ENCODE results near the gene IL21. TPM values are rescaled to one million over a fixed set of nuclear protein-coding genes. Genes with fewer than 3 reads are reported as not detected.
A peak's percentile ranks its signal among the peaks of the same experiment; 100 is the strongest.

The IL21 gene
- total and polyA plus RNA-seq, 2 donors (not counting 1 experiment from before 2014, with no cell fraction given) = not detected

DNA sequence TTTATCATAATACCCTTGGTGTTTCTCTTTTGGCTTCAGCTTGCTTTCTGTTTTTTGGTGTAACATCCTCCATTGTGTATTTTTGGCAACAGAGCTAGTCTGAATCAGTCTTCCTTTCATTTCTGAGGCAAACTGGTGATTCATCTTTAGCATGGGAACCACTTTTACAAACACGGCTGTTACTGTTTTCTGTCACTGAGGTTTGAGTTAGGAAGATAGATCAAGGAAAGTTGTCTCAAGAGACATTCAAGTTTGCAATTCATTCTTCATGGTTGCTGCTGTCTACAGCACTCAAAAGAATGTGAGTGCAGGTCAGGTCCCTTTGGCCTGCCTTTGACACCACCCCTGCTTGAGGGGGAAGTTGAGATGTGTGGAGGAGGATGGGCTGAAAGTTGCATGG is 36.3 kb downstream of the IL21 start:
- DNase-seq (ENCODE audit: low read depth in 2 of 2) = peak; percentile 78 to 84
- peaks cover 2% of the 10 kb centered on the region for H3K4me1 ChIP-seq (ENCODE audit: control insufficient read depth, extremely low read depth, insufficient read depth, low read length)
- no peaks in the 10 kb centered on the region for H3K27me3 ChIP-seq (ENCODE audit: control insufficient read depth, insufficient read depth, low read length)
- no peaks in the 10 kb centered on the region for H3K9me3 ChIP-seq (ENCODE audit: control insufficient read depth, insufficient read depth, low read depth, low read length)
- no peaks in the 10 kb centered on the region for H4K20me1 ChIP-seq (ENCODE audit: control insufficient read depth, extremely low read depth, insufficient read depth, low read length)
- no peak overlapping the region for H3K4me3 ChIP-seq (replicated peaks in 1 of 4; ENCODE audit: control extremely low read depth in 1 of 4, insufficient read depth in 1 of 4, low read depth in 3 of 4, low read length in 4 of 4)
- no peak overlapping the region for H3K27ac ChIP-seq (ENCODE audit: insufficient read depth, low read length)
- no peak overlapping the region for H3K9ac ChIP-seq (ENCODE audit: insufficient read depth, low read length)
- no peak overlapping the region for H3K4me2 ChIP-seq (ENCODE audit: extremely low read depth, insufficient read depth, low read length)
- H3K79me2 ChIP-seq (ENCODE audit: control insufficient read depth, insufficient read depth, low read length) = no peaks in the 10 kb centered on the region
- H3K36me3 ChIP-seq (ENCODE audit: control insufficient read depth, insufficient read depth, low read length) = no peaks in the 10 kb centered on the region
- TF ChIP-seq EZH2 (IDR thresholded peaks at IDR 0.05; ENCODE audit: low read length, missing control alignments) = no peak
- TF ChIP-seq, protein P1, sequence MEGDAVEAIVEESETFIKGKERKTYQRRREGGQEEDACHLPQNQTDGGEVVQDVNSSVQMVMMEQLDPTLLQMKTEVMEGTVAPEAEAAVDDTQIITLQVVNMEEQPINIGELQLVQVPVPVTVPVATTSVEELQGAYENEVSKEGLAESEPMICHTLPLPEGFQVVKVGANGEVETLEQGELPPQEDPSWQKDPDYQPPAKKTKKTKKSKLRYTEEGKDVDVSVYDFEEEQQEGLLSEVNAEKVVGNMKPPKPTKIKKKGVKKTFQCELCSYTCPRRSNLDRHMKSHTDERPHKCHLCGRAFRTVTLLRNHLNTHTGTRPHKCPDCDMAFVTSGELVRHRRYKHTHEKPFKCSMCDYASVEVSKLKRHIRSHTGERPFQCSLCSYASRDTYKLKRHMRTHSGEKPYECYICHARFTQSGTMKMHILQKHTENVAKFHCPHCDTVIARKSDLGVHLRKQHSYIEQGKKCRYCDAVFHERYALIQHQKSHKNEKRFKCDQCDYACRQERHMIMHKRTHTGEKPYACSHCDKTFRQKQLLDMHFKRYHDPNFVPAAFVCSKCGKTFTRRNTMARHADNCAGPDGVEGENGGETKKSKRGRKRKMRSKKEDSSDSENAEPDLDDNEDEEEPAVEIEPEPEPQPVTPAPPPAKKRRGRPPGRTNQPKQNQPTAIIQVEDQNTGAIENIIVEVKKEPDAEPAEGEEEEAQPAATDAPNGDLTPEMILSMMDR (conservative IDR thresholded peaks at IDR 0.05 in 1 of 2, IDR thresholded peaks at IDR 0.05 in 1 of 2; ENCODE audit: low read depth in 1 of 2, low read length in 2 of 2) = no peak
- no peak overlapping the region for H2AFZ ChIP-seq (ENCODE audit: low read length)

DNA sequence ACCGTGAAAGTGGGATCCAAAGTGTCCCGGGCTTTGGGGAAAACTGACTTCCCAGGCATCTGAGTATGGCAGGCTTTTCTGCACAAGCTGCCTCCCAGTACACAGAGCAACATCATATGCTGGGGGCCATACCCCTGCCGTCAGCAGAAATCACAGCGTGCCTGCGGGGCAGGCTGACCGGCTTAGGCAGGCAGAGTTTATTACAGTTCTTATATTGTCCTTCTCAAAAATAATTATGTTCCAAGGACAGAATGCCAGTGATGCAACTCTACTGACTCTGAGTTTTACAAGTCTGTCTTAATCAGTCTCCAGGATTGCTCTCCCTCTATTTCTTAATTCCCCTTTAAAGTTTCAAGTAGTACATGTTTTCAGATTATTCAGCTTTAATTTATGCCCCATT is 37.0 kb downstream of the IL21 start:
- Histone ChIP-seq H3K79me2 (ENCODE audit: control insufficient read depth, insufficient read depth, low read length) (no peaks in the 10 kb centered on the region), H2AFZ (ENCODE audit: low read length) (no peak overlapping the region), H3K4me1 (ENCODE audit: control insufficient read depth, extremely low read depth, insufficient read depth, low read length) (peaks cover 2% of the 10 kb centered on the region), H3K27ac (ENCODE audit: insufficient read depth, low read length) (no peak overlapping the region), H3K4me2 (ENCODE audit: extremely low read depth, insufficient read depth, low read length) (no peak overlapping the region), H3K27me3 (ENCODE audit: control insufficient read depth, insufficient read depth, low read length) (no peaks in the 10 kb centered on the region), H3K9ac (ENCODE audit: insufficient read depth, low read length) (no peak overlapping the region), H4K20me1 (ENCODE audit: control insufficient read depth, extremely low read depth, insufficient read depth, low read length) (no peaks in the 10 kb centered on the region), H3K36me3 (ENCODE audit: control insufficient read depth, insufficient read depth, low read length) (no peaks in the 10 kb centered on the region), H3K4me3 (replicated peaks in 1 of 4; ENCODE audit: control extremely low read depth in 1 of 4, insufficient read depth in 1 of 4, low read depth in 3 of 4, low read length in 4 of 4) (no peak overlapping the region), H3K9me3 (ENCODE audit: control insufficient read depth, insufficient read depth, low read depth, low read length) (no peaks in the 10 kb centered on the region)
- DNase-seq (ENCODE audit: low read depth in 2 of 2) = peak in 1 of 2 donors; percentile 72
- no peak for TF ChIP-seq EZH2 (IDR thresholded peaks at IDR 0.05; ENCODE audit: low read length, missing control alignments)
- TF ChIP-seq, protein P1 (conservative IDR thresholded peaks at IDR 0.05 in 1 of 2, IDR thresholded peaks at IDR 0.05 in 1 of 2; ENCODE audit: low read depth in 1 of 2, low read length in 2 of 2) = no peak

DNA sequence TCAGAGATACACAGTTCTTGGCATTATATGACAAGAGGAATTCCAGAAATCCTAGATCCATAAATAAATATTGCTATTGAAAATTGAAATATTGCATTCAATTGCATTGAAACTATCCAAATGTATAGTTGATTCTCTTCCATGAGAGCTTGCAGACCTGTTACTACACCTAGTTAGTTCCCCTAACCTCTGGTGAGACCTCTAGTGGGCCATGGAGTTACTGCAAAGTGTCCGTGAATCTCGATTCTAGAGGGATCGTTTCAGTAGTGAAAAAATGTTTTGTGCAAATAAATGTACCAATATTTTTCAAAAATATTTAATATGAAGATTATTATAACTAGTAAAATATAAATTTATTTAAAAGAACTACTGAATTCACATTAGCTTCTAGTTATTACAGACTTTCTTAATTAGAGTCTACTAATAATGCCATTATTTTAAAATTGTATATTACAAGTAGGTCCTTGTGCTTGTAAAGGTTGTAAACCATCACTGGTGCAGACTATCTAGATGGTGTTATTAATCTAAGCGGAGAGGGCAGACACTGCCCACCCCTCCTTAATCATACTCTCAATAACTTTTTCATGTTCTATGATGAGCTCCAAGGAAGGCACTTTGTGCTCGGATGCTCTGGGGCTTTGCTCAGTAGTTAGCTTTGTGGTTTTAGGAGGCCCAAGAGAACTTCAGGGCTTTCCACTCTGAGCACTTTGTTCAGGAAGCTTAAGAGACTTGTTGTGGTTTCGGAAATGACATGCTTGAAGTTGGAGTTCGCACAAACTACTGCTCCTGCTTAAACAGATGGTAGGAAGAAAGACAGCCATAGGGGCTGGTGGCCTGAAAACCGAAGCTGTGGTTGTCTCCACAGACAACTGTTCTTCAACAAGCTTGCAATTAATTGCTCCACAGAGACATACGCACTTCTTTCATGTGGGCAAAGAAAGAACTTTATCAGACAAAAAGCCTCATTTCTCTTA is 42.8 kb downstream of the IL21 start:
- H3K4me2 ChIP-seq (ENCODE audit: extremely low read depth, insufficient read depth, low read length) = no peak overlapping the region
- H3K4me1 ChIP-seq (ENCODE audit: control insufficient read depth, extremely low read depth, insufficient read depth, low read length) = no peaks in the 10 kb centered on the region
- H3K27ac ChIP-seq (ENCODE audit: insufficient read depth, low read length) = no peak overlapping the region
- no peaks in the 10 kb centered on the region for H3K79me2 ChIP-seq (ENCODE audit: control insufficient read depth, insufficient read depth, low read length)
- H4K20me1 ChIP-seq (ENCODE audit: control insufficient read depth, extremely low read depth, insufficient read depth, low read length) = no peaks in the 10 kb centered on the region
- no peak overlapping the region for H2AFZ ChIP-seq (ENCODE audit: low read length)
- H3K9me3 ChIP-seq (ENCODE audit: control insufficient read depth, insufficient read depth, low read depth, low read length) = no peaks in the 10 kb centered on the region
- peak; percentile 16 to 45 for DNase-seq (ENCODE audit: low read depth in 2 of 2)
- no peaks in the 10 kb centered on the region for H3K36me3 ChIP-seq (ENCODE audit: control insufficient read depth, insufficient read depth, low read length)
- TF ChIP-seq, protein P1 (conservative IDR thresholded peaks at IDR 0.05 in 1 of 2, IDR thresholded peaks at IDR 0.05 in 1 of 2; ENCODE audit: low read depth in 1 of 2, low read length in 2 of 2) = peak; percentile 69 to 90
- no peak for TF ChIP-seq EZH2 (IDR thresholded peaks at IDR 0.05; ENCODE audit: low read length, missing control alignments)
- H3K9ac ChIP-seq (ENCODE audit: insufficient read depth, low read length) = no peak overlapping the region
- H3K4me3 ChIP-seq (replicated peaks in 1 of 4; ENCODE audit: control extremely low read depth in 1 of 4, insufficient read depth in 1 of 4, low read depth in 3 of 4, low read length in 4 of 4) = no peak overlapping the region
- no peaks in the 10 kb centered on the region for H3K27me3 ChIP-seq (ENCODE audit: control insufficient read depth, insufficient read depth, low read length)

Data from fibroblast of lung (primary cell).